Measurements from ENCODE around the gene EXOC3L4. TPM values are rescaled to one million over a fixed set of nuclear protein-coding genes. Genes with fewer than 3 reads are reported as not detected.

Gene EXOC3L4
- total RNA-seq, 1 donor from 2014 or later, result not detected

Other genes starting within 250 kb of the EXOC3L4 start
- 0.44 and 0.69 TPM in 2 replicates for gene AMN, start 172.1 kb upstream of the EXOC3L4 start, total RNA-seq
- 1.5 and 1.6 TPM in 2 replicates for gene CDC42BPB, start 37.2 kb upstream of the EXOC3L4 start, total RNA-seq
- not detected in 2 replicates for gene LBHD2, start 10.5 kb upstream of the EXOC3L4 start, total RNA-seq
- 2.3 and 2.4 TPM in 2 replicates for gene TNFAIP2, start 28.7 kb downstream of the EXOC3L4 start, total RNA-seq
- gene EIF5, start 239.5 kb downstream of the EXOC3L4 start, total RNA-seq, result 279 and 292 TPM in 2 replicates

All from activated T-helper 1 cell treated with anti-CD3 and anti-CD28 coated beads, Interleukin-12 subunit alpha, Interleukin-12 subunit beta, Interleukin-2, Interleukin-4 antibody, amounts not matched to agents 30 ng/mL and 10 ng/mL and 1 ng/mL, durations not matched to agents 14 hours and 24 hours and 36 hours (primary cell).